ENCODE data around the gene ASB10.

The ASB10 gene

DNA sequence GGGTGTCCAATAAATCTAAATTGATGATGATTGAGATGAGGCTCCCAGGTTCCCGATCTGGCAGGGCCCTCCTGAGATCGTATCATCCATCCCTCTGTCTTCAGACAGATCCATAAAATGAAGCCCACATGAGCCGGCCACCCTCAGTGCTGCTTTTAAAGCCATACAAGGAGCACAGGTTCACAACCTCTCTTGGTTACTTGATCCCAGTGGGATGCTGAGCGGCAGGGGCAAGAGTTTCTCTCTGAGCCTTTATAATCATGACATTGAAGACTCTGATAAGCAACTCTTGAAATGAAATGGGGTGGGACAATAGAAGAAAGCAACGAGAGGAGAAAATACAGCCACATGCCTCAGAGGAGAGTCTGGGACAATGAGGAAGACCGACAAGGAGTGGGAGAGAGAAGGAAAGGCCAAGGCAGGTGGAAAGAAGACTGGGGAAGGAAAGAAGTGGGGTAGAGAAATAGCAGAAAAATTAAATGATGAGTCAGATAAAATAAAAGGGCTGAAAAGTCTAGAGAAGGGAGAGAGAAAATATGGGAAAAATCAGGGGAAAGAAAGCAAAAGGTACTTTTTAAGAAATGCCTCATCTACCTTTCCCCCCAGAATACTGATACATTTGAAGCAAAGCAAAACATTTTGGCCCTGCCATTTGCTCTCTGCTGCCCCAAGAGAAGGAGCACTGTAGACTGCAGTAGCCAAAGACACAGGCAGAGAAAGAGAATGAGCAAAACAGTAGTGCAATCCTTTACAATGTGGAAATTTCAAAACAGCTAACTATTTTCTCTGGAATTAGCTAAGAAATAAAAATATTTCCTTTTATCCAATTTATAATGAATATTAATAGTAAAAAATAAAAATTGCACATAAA is 34.2 kb downstream of the ASB10 start:
- no peak overlapping the region for H2AFZ ChIP-seq (ENCODE audit: low read depth, low read length)
- peaks cover 4% of the 10 kb centered on the region for H3K4me1 ChIP-seq (ENCODE audit: insufficient read depth, low read length)
- no peak overlapping the region for H3K4me3 ChIP-seq (ENCODE audit: low read length)
- no peaks in the 10 kb centered on the region for H3K9me3 ChIP-seq (ENCODE audit: low read length)
- peaks cover 35% of the 10 kb centered on the region for H3K27me3 ChIP-seq (ENCODE audit: insufficient read depth, low read length)
- no peaks in the 10 kb centered on the region for H3K36me3 ChIP-seq (ENCODE audit: insufficient read depth, low read length)

DNA sequence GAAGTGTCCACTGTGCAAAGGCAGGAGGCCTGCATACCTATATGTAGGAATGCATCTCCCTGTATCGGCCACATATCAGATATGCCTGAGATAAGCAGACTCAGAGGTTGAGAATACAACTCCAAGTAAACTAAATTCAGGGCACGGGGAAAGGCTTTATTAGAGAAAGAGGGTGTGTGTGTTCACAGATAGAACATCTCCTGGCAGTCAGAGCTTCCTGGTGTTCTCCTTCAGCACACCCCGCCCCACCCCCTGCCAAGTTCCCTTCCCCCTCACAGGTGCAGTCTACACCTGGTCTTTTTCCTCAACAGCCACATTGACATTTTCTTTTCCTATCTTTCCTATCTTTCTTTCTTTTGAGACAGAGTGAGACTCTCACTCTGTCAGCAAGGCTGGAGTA is 36.7 kb downstream of the ASB10 start:
- no peak overlapping the region for H3K4me3 ChIP-seq (ENCODE audit: low read length)
- peaks cover 4% of the 10 kb centered on the region for H3K4me1 ChIP-seq (ENCODE audit: insufficient read depth, low read length)
- no peaks in the 10 kb centered on the region for H3K36me3 ChIP-seq (ENCODE audit: insufficient read depth, low read length)
- H3K27me3 ChIP-seq (ENCODE audit: insufficient read depth, low read length) = peaks cover 28% of the 10 kb centered on the region
- no peaks in the 10 kb centered on the region for H3K9me3 ChIP-seq (ENCODE audit: low read length)
- H2AFZ ChIP-seq (ENCODE audit: low read depth, low read length) = no peak overlapping the region

DNA sequence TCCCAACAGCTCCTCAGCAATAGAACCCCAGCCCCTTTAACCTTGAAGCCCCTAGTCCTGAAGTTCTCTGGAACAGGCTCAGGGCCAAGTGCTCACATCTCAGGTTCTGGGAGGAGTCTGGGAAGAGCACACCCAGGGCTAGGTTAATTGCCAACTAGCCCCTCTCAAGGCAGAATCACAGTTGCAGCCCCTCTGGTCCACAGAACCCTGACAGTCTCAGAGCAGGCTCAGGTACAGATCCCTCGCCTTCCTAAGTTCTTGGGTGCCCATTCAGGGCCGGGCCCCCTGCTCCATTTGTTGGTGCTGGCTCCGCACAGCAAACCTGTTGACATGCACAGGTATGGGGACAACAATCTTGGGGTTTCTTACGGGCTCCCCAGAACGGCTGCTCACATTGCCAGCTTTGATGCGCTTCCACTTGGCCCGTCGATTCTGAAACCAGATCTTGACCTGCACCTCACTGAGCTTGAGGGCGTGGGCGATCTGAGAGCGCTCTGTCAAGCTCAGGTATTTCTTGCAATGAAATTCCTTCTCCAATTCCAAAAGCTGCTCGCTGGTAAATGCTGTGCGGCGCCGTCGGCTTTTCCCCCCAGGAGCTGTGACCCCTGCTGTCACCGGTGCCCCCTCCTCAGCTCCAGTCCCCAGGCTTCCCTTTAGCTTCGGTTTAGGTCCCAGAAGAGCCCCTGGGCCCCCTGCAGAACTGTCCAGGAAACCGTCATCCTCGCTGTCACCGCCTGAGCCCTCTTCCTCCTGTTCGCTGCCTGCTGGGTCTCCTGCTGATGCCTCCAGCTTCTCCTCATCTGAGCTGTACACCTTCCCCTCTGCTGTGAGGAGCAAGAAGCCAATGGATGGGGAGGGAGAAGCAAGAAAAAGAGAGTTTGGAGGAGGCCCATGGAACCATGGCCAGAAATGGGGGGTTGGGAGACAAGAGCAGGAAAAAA is 38.5 kb downstream of the ASB10 start:
- peaks cover 12% of the 10 kb centered on the region for H3K36me3 ChIP-seq (ENCODE audit: insufficient read depth, low read length)
- peaks cover 4% of the 10 kb centered on the region for H3K4me1 ChIP-seq (ENCODE audit: insufficient read depth, low read length)
- H3K27me3 ChIP-seq (ENCODE audit: insufficient read depth, low read length) = peaks cover 20% of the 10 kb centered on the region
- no peak overlapping the region for H3K4me3 ChIP-seq (ENCODE audit: low read length)
- no peak overlapping the region for H2AFZ ChIP-seq (ENCODE audit: low read depth, low read length)
- no peaks in the 10 kb centered on the region for H3K9me3 ChIP-seq (ENCODE audit: low read length)

DNA sequence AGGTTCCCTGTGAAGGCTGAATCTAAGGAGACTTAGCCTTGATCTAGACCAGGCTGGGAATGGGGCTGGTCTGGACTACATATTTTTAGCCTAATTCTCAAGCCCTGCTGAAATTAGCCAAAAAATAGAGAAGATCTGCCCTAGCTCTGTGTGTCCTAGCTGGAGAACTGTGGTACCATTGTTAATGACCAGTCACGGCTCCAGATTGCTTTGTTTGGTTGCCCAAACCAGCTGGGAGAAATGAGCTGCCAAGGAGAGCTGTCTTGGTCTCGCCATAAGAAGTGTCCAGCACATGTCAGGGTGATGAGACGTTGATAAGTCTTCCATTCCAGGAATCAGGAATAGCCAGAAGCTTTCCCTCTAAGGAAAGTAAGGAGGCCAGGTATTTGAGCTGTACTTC is 40.3 kb downstream of the ASB10 start:
- H3K27me3 ChIP-seq (ENCODE audit: insufficient read depth, low read length) = peaks cover 20% of the 10 kb centered on the region
- H3K4me1 ChIP-seq (ENCODE audit: insufficient read depth, low read length) = no peaks in the 10 kb centered on the region
- no peak overlapping the region for H3K4me3 ChIP-seq (ENCODE audit: low read length)
- H3K9me3 ChIP-seq (ENCODE audit: low read length) = no peaks in the 10 kb centered on the region
- peaks cover 30% of the 10 kb centered on the region for H3K36me3 ChIP-seq (ENCODE audit: insufficient read depth, low read length)
- H2AFZ ChIP-seq (ENCODE audit: low read depth, low read length) = no peak overlapping the region

DNA sequence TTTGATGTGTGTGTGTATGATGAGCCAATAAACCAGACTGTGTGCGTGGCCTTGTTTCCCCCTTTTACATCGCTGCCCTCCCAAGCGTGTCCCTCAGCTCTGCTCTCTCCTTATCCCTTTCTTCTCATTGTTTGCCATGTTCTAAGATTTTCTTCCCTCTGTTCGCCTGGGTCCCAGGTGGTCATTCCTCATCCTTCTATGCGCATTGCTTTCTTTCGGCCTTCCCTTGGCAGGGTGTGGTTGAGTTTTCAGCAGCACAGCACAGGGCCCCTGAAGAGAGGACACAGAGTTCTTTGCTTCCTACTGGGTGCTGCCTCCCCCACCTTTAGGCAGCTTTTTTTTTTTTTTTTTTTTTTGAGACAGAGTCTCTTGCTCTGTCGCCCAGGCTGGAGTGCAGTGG is 42.7 kb downstream of the ASB10 start:
- peaks cover 41% of the 10 kb centered on the region for H3K36me3 ChIP-seq (ENCODE audit: insufficient read depth, low read length)
- H3K4me3 ChIP-seq (ENCODE audit: low read length) = no peak overlapping the region
- no peaks in the 10 kb centered on the region for H3K9me3 ChIP-seq (ENCODE audit: low read length)
- H3K27me3 ChIP-seq (ENCODE audit: insufficient read depth, low read length) = no peaks in the 10 kb centered on the region
- no peaks in the 10 kb centered on the region for H3K4me1 ChIP-seq (ENCODE audit: insufficient read depth, low read length)
- H2AFZ ChIP-seq (ENCODE audit: low read depth, low read length) = no peak overlapping the region

DNA sequence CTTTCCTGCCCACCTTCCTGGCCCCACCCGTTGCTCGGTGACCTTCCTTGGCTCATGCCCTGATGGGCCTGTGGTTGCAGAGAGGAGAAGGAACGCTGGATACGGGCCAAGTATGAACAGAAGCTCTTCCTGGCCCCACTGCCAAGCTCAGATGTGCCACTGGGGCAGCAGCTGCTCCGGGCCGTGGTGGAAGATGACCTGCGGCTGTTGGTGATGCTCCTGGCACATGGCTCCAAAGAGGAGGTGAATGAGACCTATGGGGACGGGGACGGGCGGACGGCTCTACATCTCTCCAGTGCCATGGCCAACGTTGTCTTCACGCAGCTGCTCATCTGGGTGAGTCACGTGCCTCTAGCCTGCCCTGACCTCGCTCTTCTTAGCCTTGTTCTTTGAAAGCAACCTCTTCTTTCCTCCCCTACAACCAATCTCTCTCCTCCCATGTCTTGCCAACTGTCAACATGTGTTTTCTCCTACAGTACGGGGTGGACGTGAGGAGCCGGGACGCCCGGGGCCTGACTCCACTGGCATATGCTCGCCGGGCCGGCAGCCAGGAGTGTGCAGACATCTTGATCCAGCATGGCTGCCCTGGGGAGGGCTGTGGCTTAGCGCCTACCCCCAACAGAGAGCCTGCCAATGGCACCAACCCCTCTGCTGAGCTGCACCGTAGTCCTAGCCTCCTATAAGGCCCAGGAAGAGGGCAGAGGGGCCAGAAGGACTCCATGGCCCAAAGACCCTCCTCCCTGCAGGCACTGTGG is 43.6 kb downstream of the ASB10 start:
- no peak overlapping the region for H2AFZ ChIP-seq (ENCODE audit: low read depth, low read length)
- H3K27me3 ChIP-seq (ENCODE audit: insufficient read depth, low read length) = no peaks in the 10 kb centered on the region
- no peaks in the 10 kb centered on the region for H3K4me1 ChIP-seq (ENCODE audit: insufficient read depth, low read length)
- no peak overlapping the region for H3K4me3 ChIP-seq (ENCODE audit: low read length)
- no peaks in the 10 kb centered on the region for H3K9me3 ChIP-seq (ENCODE audit: low read length)
- peaks cover 43% of the 10 kb centered on the region for H3K36me3 ChIP-seq (ENCODE audit: insufficient read depth, low read length)

DNA sequence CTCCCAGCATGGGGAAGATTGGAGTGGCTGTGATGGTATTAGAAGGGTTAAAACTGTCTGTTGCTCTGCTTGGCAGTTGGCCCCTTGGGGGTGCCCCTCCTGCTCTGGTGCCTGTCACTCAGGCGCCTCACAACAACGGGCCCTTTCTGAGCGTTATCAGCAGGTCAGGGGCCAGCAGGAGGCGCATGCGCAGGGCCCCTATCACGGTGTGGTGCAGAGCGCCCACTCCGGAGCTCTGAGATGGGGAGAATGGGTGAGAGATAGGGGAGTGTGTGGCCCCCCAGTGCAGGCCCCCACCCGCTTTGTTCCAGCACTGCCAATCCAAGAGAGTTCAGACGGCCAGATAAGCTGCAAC is 44.4 kb downstream of the ASB10 start:
- Histone ChIP-seq H3K36me3 (ENCODE audit: insufficient read depth, low read length) (peaks cover 43% of the 10 kb centered on the region), H3K4me1 (ENCODE audit: insufficient read depth, low read length) (no peaks in the 10 kb centered on the region), H3K27me3 (ENCODE audit: insufficient read depth, low read length) (no peaks in the 10 kb centered on the region), H3K9me3 (ENCODE audit: low read length) (no peaks in the 10 kb centered on the region), H2AFZ (ENCODE audit: low read depth, low read length) (no peak overlapping the region), H3K4me3 (ENCODE audit: low read length) (no peak overlapping the region)

DNA sequence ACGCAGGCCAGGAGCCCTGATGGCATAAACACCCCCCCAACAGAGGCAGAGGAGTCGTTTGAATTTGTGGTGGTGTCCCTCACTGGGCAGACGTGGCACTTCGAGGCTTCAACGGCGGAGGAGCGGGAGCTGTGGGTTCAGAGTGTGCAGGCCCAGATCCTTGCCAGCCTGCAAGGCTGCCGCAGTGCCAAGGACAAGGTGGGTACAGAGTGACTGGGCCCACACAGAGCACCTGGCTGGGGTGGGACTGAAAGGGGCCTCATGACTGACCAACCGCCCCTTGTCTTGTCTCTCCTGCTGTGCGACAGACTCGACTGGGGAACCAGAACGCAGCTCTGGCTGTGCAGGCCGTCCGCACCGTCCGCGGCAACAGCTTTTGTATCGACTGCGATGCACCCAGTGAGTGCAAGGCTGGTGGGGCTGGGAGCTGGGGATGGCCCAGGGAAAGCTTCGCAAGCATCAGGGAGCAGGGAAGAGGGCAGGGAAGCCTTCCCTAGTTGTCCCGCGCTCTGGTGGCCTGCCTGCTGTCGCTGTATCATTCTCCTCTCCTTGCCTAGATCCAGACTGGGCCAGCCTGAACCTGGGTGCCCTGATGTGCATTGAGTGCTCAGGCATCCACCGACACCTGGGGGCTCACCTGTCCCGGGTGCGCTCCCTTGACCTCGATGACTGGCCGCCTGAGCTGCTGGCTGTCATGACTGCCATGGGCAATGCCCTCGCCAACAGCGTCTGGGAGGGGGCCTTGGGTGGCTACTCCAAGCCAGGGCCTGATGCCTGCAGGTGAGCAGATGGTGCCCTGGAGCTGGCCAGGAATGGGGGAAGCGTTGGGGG is 45.0 kb downstream of the ASB10 start:
- H2AFZ ChIP-seq (ENCODE audit: low read depth, low read length) = no peak overlapping the region
- no peaks in the 10 kb centered on the region for H3K27me3 ChIP-seq (ENCODE audit: insufficient read depth, low read length)
- H3K4me1 ChIP-seq (ENCODE audit: insufficient read depth, low read length) = no peaks in the 10 kb centered on the region
- H3K4me3 ChIP-seq (ENCODE audit: low read length) = no peak overlapping the region
- peaks cover 46% of the 10 kb centered on the region for H3K36me3 ChIP-seq (ENCODE audit: insufficient read depth, low read length)
- H3K9me3 ChIP-seq (ENCODE audit: low read length) = no peaks in the 10 kb centered on the region

DNA sequence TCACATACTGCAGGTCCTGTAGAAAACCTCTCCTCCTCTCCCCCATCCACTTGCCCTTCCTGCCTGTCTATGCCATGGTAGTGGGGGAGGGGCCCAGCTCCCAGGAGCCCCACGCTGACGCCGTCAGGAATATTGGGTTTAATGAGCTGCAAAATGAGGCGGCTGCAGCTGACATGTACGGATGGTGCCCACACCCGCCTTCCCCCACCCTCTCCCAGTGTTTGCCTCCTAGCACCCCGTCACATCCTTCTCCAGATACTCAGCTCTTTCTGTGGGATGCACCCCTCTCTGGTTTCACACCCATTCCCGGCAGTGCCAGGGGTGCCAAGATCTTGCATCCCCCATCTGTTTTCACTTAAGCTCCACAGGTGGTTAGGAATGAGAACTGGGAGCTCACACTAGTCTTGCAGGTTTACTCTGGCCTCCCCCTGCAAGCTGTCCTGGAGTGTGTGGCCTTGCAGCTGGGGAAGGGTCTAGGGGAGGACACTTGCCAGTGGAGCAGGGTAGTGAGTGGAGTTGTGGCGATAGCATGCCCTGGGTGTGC is 45.7 kb downstream of the ASB10 start:
- H2AFZ ChIP-seq (ENCODE audit: low read depth, low read length) = no peak overlapping the region
- no peaks in the 10 kb centered on the region for H3K9me3 ChIP-seq (ENCODE audit: low read length)
- no peak overlapping the region for H3K4me3 ChIP-seq (ENCODE audit: low read length)
- H3K27me3 ChIP-seq (ENCODE audit: insufficient read depth, low read length) = no peaks in the 10 kb centered on the region
- H3K36me3 ChIP-seq (ENCODE audit: insufficient read depth, low read length) = peaks cover 52% of the 10 kb centered on the region
- no peaks in the 10 kb centered on the region for H3K4me1 ChIP-seq (ENCODE audit: insufficient read depth, low read length)

DNA sequence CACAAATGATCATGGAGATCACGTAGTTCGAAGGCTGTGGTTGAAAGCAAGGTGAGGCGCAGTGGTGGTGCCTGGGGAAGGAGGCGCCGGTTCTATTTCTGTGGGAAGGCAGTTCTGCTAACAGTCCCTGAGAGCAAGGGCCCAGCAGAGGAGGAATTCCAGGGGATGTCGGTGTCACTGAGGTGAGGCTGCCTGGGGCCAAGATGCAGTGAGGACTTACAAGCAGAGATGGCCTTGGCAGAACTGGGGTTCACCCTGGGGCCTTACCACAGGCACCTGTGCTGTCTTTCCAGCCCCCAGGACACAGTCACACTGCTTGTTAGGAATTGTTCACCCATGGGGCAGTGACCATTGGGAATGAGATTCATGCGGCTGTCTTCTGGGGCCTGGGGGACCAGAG is 46.2 kb downstream of the ASB10 start:
- Histone ChIP-seq H3K4me1 (ENCODE audit: insufficient read depth, low read length) (no peaks in the 10 kb centered on the region), H2AFZ (ENCODE audit: low read depth, low read length) (no peak overlapping the region), H3K4me3 (ENCODE audit: low read length) (no peak overlapping the region), H3K9me3 (ENCODE audit: low read length) (no peaks in the 10 kb centered on the region), H3K36me3 (ENCODE audit: insufficient read depth, low read length) (peaks cover 57% of the 10 kb centered on the region), H3K27me3 (ENCODE audit: insufficient read depth, low read length) (no peaks in the 10 kb centered on the region)

DNA sequence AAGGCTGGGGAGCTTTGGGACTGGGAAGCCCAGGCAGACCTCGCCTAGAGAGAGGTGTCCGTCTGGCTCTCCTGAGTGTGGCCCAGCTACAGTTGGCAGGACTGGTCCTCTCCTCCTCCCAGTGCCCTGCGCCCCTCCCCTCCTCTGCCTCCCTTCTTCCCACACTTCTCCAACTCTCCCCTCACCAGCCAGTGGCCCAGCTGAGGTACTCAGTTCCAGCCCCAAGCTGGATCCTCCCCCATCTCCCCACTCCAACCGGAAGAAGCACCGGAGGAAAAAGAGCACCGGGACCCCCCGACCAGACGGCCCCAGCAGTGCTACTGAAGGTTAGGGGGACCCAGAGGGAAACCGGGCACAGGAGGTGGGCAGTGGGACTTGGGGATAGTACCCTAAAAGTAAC is 47.3 kb downstream of the ASB10 start:
- H3K4me1 ChIP-seq (ENCODE audit: insufficient read depth, low read length) = no peaks in the 10 kb centered on the region

More for the DNA sequence above, 47.3 kb downstream of the ASB10 start:
- Histone ChIP-seq H3K36me3 (ENCODE audit: insufficient read depth, low read length) (peaks cover 64% of the 10 kb centered on the region), H2AFZ (ENCODE audit: low read depth, low read length) (no peak overlapping the region), H3K9me3 (ENCODE audit: low read length) (no peaks in the 10 kb centered on the region), H3K4me3 (ENCODE audit: low read length) (no peak overlapping the region), H3K27me3 (ENCODE audit: insufficient read depth, low read length) (no peaks in the 10 kb centered on the region)

All from neuron (in vitro differentiated cells).